Omental fat pad (tissue), 4 donors: Measurements from ENCODE around the gene RAP1GDS1. TPM values are rescaled to one million over a fixed set of nuclear protein-coding genes. Genes with fewer than 3 reads are reported as not detected.
A peak's percentile ranks its signal among the peaks of the same experiment; 100 is the strongest.

Experiments used
- ATAC-seq: fragments of 150-250 bp; one replicate; pipeline ENCODE4 v1.9.1; 2016; ENCODE audit warnings: mild to moderate bottlenecking, moderate library complexity; ENCODE audit not compliant: low FRiP score
- DNase-seq: peaks from one replicate; pipeline ENCODE4 v3.0.0-alpha.2; 2019; ENCODE audit warnings: low spot score
- total RNA-seq, 4 donors: library from RNA; depleted of rRNA; stranded (reverse); fragments of >200 nt; gene quantifications; one replicate each; pipeline ENCODE4 v1.1.0, GENCODE V29; 2016
- TF ChIP-seq, protein P1 (sequence below), 3 donors: fragments of 450-650 bp; IDR thresholded peaks; one replicate each; pipeline ENCODE4 v1.5.1; 2016 to 2017; ENCODE audit warnings: antibody characterized with exemption in 3 of 3, mild to moderate bottlenecking in 3 of 3, moderate library complexity in 2 of 3

The RAP1GDS1 gene
- total RNA-seq, 4 donors from 2014 or later = 21.3 to 45.1 (median 34.3) TPM

GRCh38 chr4:98261405-98262291 lies 464 bp downstream of the RAP1GDS1 start:
- peak; percentile 59 for ATAC-seq
- TF ChIP-seq, protein P1, sequence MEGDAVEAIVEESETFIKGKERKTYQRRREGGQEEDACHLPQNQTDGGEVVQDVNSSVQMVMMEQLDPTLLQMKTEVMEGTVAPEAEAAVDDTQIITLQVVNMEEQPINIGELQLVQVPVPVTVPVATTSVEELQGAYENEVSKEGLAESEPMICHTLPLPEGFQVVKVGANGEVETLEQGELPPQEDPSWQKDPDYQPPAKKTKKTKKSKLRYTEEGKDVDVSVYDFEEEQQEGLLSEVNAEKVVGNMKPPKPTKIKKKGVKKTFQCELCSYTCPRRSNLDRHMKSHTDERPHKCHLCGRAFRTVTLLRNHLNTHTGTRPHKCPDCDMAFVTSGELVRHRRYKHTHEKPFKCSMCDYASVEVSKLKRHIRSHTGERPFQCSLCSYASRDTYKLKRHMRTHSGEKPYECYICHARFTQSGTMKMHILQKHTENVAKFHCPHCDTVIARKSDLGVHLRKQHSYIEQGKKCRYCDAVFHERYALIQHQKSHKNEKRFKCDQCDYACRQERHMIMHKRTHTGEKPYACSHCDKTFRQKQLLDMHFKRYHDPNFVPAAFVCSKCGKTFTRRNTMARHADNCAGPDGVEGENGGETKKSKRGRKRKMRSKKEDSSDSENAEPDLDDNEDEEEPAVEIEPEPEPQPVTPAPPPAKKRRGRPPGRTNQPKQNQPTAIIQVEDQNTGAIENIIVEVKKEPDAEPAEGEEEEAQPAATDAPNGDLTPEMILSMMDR (IDR thresholded peaks at IDR 0.05) = no peak
- DNase-seq = peak; percentile 34

GRCh38 chr4:98262431-98262830 lies 1.2 kb downstream of the RAP1GDS1 start:
- ATAC-seq (no peak), DNase-seq (no peak)

GRCh38 chr4:98267498-98267897 lies 6.3 kb downstream of the RAP1GDS1 start:
- DNase-seq = no peak
- TF ChIP-seq, protein P1 (IDR thresholded peaks at IDR 0.05) = no peak
- ATAC-seq = no peak

More at GRCh38 chr4:98262431-98262830, 1.2 kb downstream of the RAP1GDS1 start:
- TF ChIP-seq, protein P1 (IDR thresholded peaks at IDR 0.05) = no peak

DNA sequence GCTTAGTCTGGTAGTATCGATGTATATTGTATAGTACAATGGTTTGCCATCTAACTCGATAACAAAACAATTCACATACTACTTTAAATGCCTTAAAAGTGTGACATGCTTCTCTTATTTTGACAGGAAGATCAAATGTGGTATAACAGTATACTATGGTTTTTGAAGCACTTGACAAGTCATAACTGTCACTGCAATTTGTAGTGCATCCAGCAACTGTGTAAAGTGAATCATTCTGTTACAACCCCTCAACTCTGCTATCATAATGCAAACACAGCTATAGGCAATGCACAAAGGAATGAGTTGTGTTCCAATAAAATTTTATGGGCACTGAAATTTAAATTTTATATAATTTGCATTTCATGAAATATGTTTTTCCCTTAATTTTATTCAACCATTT lies 14.0 kb downstream of the RAP1GDS1 start:
- TF ChIP-seq, protein P1 (IDR thresholded peaks at IDR 0.05) = no peak
- no peak for DNase-seq
- no peak for ATAC-seq

GRCh38 chr4:98283219-98284189 lies 22.3 kb downstream of the RAP1GDS1 start:
- no peak for ATAC-seq
- TF ChIP-seq, protein P1 (IDR thresholded peaks at IDR 0.05) = no peak
- no peak for DNase-seq

DNA sequence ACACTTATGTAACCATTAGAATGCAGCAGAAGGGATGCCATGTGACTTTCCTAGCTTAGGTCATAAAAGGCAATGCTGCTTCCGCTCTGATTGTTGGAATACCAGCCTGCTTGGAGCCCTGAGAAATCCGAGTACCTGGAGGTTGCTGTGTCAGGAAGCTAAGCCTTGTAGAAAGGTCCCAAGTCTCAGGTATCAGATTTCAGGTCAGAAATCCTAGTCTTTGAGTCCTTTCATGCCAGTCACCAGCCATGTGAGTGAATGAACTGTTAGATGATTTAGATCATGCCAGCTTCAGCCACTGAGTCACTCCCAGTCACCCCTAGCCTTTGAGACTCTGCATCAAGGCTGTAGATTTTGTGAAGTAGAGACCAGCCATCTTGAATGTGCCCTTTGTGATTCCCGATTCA lies 23.5 kb downstream of the RAP1GDS1 start:
- ATAC-seq (no peak), DNase-seq (no peak)
- TF ChIP-seq, protein P1 (IDR thresholded peaks at IDR 0.05) = no peak
